K562 (cell line): ENCODE data around the gene MSRB2. TPM values are rescaled to one million over a fixed set of nuclear protein-coding genes. Genes with fewer than 3 reads are reported as not detected.

ENCODE experiments used
- BHLHE40 ChIP-seq: IDR thresholded peaks from 2 replicates; pipeline ENCODE4 v1.6.1; 2011; ENCODE audit warnings: low read length, improper control_type of control experiment
- EGR1 ChIP-seq: fragments of 450-650 bp; conservative IDR thresholded peaks from 2 replicates; pipeline ENCODE4 v1.6.1; 2017; ENCODE audit warnings: mild to moderate bottlenecking
- ESRRA ChIP-seq: fragments of 450-650 bp; IDR thresholded peaks from 2 replicates; pipeline ENCODE4 v1.6.1; 2014; ENCODE audit warnings: low read depth, mild to moderate bottlenecking, moderate library complexity, borderline replicate concordance
- HDAC8 ChIP-seq: fragments of 450-650 bp; IDR thresholded peaks from 2 replicates; pipeline ENCODE4 v1.6.1; 2016; ENCODE audit warnings: mild to moderate bottlenecking, missing genetic modification characterization, moderate library complexity, missing compliant biosample characterization
- HMG20A ChIP-seq: fragments of 450-650 bp; formaldehyde crosslinking; conservative IDR thresholded peaks from 2 replicates; pipeline ENCODE4 v1.4.0; 2020; ENCODE audit warnings: mild to moderate bottlenecking, mixed read lengths
- KDM1A ChIP-seq, 2 experiments: fragments of 450-650 bp; IDR thresholded peaks; 2 replicates each; pipeline ENCODE4 v1.6.1; 2016; ENCODE audit warnings: mild to moderate bottlenecking in 2 of 2
- MCM3 ChIP-seq: fragments of 450-650 bp; IDR thresholded peaks from 2 replicates; pipeline ENCODE4 v1.6.1; 2016
- MYBL2 ChIP-seq, 2 experiments: fragments of 450-650 bp in 1 of 2; sonication (generic) in 1 of 2; formaldehyde crosslinking in 1 of 2; IDR thresholded peaks; 2 replicates each; pipeline versions ENCODE4 v1.6.1 to v1.8.1; 2017 to 2022; ENCODE audit warnings: borderline replicate concordance in 1 of 2, inconsistent platforms in 1 of 2, low read depth in 1 of 2, mild to moderate bottlenecking in 1 of 2, missing genetic modification reagents in 1 of 2, moderate library complexity in 1 of 2
- NR1H2 ChIP-seq: sonication (generic); formaldehyde crosslinking; IDR thresholded peaks from 2 replicates; pipeline ENCODE4 v1.4.0; 2020; ENCODE audit warnings: mild to moderate bottlenecking, missing genetic modification reagents
- POLR2A ChIP-seq: fragments of 450-650 bp; conservative IDR thresholded peaks from 2 replicates; pipeline ENCODE4 v1.6.1; 2016
- RBFOX2 ChIP-seq: fragments of 200-400 bp; formaldehyde crosslinking; IDR thresholded peaks from 2 replicates; pipeline ENCODE4 v1.6.1; 2017; ENCODE audit warnings: low read depth, mild to moderate bottlenecking, low read length, moderate library complexity
- SRSF7 ChIP-seq: fragments of 200-400 bp; formaldehyde crosslinking; optimal IDR thresholded peaks from 2 replicates; pipeline ENCODE3; 2017; ENCODE audit warnings: mild to moderate bottlenecking, low read depth, low read length
- polyA plus RNA-seq, 8 experiments: library from polyadenylated mRNA; depleted of rRNA in 4 of 8; stranded (reverse) in 5 of 8; unstranded in 3 of 8; fragments of >200 nt; fragmentation: Nextera tagmentation in 2 of 8; fragmentation: Illumina TruSeq in 1 of 8; extraction: Ambion mirVana in 2 of 8; extraction: Trizol in 1 of 8; gene quantifications; 2 replicates each; pipeline versions ENCODE4 v1.2.1 to v1.2.3, GENCODE V29; 2011 to 2014; ENCODE audit warnings: inconsistent platforms in 1 of 8, missing spikeins in 1 of 8
- total RNA-seq, 7 experiments: library from RNA; depleted of rRNA in 6 of 7; stranded (reverse); fragments of >200 nt in 6 of 7; fragmentation: Illumina TruSeq in 2 of 7; extraction: Trizol in 2 of 7; gene quantifications; 2 replicates each; pipeline versions ENCODE4 v1.2.1 to v1.2.3, GENCODE V29; 2011 to 2021; ENCODE audit warnings: low replicate concordance in 1 of 7
- TF ChIP-seq, protein P1 (sequence below): fragments of 250-450 bp; sonication (Bioruptor Pico); IDR thresholded peaks from 2 replicates; pipeline ENCODE4 v1.4.0; 2020; ENCODE audit warnings: mild to moderate bottlenecking, moderate library complexity
- TF ChIP-seq, protein P2 (sequence below), 3 experiments: fragments of 200-800 bp in 1 of 3; fragments of 250-450 bp in 1 of 3; fragments of 450-650 bp in 1 of 3; sonication (Bioruptor Pico) in 1 of 3; sonication (Bioruptor generic) in 1 of 3; formaldehyde crosslinking in 1 of 3; IDR thresholded peaks; 2 replicates each; pipeline versions ENCODE4 v1.6.1 to v1.8.0; 2016 to 2022; ENCODE audit warnings: mild to moderate bottlenecking in 2 of 3, missing genetic modification characterization in 2 of 3, missing compliant biosample characterization in 1 of 3, moderate library complexity in 1 of 3
- TF ChIP-seq, protein P3 (sequence below): fragments of 150-350 bp; IDR thresholded peaks from 2 replicates; pipeline ENCODE4 v1.6.1; 2014; ENCODE audit warnings: low read depth, mild to moderate bottlenecking, low read length, borderline replicate concordance
- TF ChIP-seq, protein P4 (sequence below): fragments of 450-650 bp; IDR thresholded peaks from 2 replicates; pipeline ENCODE4 v1.6.1; 2016; ENCODE audit warnings: antibody characterized with exemption

The MSRB2 gene
- total and polyA plus RNA-seq, 9 of the 15 experiments (the other 6 are each of a cell fraction or from before 2014, with no cell fraction given), result 1.5 to 22.3 (median 5.9) TPM

DNA sequence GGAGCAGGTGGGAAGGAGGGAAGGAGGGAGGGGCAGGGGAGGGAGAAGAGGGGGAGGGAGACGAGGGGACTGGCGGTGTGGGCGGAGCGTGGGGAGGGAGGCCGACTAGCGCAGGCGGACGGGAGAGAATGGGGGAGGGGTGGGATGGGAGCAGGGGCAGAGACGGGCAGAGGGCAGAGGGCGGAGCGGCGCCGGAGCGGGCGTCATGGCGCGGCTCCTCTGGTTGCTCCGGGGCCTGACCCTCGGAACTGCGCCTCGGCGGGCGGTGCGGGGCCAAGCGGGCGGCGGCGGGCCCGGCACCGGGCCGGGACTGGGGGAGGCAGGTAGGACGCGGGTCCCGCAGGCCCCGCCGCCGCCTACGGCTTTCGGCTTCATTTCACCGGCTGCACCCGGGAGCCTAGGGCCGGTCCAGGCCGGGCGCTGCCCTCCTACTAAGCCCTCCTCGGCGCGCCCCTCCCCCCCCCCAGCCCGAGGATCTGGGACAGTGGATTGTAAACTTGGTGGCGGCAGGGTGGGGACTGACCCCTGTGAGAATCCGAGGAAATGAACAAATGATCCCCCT lies at the start of gene MSRB2 (continued):
- TF ChIP-seq, protein P1, sequence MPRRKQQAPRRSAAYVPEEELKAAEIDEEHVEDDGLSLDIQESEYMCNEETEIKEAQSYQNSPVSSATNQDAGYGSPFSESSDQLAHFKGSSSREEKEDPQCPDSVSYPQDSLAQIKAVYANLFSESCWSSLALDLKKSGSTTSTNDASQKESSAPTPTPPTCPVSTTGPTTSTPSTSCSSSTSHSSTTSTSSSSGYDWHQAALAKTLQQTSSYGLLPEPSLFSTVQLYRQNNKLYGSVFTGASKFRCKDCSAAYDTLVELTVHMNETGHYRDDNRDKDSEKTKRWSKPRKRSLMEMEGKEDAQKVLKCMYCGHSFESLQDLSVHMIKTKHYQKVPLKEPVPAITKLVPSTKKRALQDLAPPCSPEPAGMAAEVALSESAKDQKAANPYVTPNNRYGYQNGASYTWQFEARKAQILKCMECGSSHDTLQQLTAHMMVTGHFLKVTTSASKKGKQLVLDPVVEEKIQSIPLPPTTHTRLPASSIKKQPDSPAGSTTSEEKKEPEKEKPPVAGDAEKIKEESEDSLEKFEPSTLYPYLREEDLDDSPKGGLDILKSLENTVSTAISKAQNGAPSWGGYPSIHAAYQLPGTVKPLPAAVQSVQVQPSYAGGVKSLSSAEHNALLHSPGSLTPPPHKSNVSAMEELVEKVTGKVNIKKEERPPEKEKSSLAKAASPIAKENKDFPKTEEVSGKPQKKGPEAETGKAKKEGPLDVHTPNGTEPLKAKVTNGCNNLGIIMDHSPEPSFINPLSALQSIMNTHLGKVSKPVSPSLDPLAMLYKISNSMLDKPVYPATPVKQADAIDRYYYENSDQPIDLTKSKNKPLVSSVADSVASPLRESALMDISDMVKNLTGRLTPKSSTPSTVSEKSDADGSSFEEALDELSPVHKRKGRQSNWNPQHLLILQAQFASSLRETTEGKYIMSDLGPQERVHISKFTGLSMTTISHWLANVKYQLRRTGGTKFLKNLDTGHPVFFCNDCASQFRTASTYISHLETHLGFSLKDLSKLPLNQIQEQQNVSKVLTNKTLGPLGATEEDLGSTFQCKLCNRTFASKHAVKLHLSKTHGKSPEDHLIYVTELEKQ, result no peak
- TF ChIP-seq EGR1, result peak; percentile 93
- TF ChIP-seq HMG20A (CRISPR knock-in tag), result no peak
- TF ChIP-seq, protein P2, sequence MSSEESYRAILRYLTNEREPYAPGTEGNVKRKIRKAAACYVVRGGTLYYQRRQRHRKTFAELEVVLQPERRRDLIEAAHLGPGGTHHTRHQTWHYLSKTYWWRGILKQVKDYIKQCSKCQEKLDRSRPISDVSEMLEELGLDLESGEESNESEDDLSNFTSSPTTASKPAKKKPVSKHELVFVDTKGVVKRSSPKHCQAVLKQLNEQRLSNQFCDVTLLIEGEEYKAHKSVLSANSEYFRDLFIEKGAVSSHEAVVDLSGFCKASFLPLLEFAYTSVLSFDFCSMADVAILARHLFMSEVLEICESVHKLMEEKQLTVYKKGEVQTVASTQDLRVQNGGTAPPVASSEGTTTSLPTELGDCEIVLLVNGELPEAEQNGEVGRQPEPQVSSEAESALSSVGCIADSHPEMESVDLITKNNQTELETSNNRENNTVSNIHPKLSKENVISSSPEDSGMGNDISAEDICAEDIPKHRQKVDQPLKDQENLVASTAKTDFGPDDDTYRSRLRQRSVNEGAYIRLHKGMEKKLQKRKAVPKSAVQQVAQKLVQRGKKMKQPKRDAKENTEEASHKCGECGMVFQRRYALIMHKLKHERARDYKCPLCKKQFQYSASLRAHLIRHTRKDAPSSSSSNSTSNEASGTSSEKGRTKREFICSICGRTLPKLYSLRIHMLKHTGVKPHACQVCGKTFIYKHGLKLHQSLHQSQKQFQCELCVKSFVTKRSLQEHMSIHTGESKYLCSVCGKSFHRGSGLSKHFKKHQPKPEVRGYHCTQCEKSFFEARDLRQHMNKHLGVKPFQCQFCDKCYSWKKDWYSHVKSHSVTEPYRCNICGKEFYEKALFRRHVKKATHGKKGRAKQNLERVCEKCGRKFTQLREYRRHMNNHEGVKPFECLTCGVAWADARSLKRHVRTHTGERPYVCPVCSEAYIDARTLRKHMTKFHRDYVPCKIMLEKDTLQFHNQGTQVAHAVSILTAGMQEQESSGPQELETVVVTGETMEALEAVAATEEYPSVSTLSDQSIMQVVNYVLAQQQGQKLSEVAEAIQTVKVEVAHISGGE (CRISPR knock-in tag; IDR thresholded peaks at IDR 0.05), result peak in 1 of 3 experiments; percentile 30; a peak in 1 of 6 replicates
- peak; percentile 82 for TF ChIP-seq RBFOX2
- TF ChIP-seq MCM3, result no peak
- no peak for TF ChIP-seq NR1H2
- TF ChIP-seq MYBL2 (IDR thresholded peaks at IDR 0.05; ENCODE audit: low read depth), result no peak
- TF ChIP-seq MYBL2 (CRISPR knock-in tag; IDR thresholded peaks at IDR 0.05; ENCODE audit: borderline replicate concordance), result no peak
- TF ChIP-seq, protein P3, sequence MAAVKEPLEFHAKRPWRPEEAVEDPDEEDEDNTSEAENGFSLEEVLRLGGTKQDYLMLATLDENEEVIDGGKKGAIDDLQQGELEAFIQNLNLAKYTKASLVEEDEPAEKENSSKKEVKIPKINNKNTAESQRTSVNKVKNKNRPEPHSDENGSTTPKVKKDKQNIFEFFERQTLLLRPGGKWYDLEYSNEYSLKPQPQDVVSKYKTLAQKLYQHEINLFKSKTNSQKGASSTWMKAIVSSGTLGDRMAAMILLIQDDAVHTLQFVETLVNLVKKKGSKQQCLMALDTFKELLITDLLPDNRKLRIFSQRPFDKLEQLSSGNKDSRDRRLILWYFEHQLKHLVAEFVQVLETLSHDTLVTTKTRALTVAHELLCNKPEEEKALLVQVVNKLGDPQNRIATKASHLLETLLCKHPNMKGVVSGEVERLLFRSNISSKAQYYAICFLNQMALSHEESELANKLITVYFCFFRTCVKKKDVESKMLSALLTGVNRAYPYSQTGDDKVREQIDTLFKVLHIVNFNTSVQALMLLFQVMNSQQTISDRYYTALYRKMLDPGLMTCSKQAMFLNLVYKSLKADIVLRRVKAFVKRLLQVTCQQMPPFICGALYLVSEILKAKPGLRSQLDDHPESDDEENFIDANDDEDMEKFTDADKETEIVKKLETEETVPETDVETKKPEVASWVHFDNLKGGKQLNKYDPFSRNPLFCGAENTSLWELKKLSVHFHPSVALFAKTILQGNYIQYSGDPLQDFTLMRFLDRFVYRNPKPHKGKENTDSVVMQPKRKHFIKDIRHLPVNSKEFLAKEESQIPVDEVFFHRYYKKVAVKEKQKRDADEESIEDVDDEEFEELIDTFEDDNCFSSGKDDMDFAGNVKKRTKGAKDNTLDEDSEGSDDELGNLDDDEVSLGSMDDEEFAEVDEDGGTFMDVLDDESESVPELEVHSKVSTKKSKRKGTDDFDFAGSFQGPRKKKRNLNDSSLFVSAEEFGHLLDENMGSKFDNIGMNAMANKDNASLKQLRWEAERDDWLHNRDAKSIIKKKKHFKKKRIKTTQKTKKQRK, result no peak
- TF ChIP-seq BHLHE40, result no peak
- no peak for TF ChIP-seq SRSF7
- TF ChIP-seq POLR2A, result peak; percentile 63
- TF ChIP-seq, protein P4, sequence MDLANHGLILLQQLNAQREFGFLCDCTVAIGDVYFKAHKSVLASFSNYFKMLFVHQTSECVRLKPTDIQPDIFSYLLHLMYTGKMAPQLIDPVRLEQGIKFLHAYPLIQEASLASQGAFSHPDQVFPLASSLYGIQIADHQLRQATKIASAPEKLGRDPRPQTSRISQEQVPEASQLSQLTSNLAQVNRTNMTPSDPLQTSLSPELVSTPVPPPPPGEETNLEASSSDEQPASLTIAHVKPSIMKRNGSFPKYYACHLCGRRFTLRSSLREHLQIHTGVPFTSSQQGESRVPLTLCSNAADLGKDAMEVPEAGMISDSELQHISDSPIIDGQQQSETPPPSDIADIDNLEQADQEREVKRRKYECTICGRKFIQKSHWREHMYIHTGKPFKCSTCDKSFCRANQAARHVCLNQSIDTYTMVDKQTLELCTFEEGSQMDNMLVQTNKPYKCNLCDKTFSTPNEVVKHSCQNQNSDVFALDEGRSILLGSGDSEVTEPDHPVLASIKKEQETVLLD, result no peak
- no peak for TF ChIP-seq KDM1A (IDR thresholded peaks at IDR 0.05)
- TF ChIP-seq ESRRA, result no peak
- TF ChIP-seq HDAC8 (tag), result no peak
